ENCODE results near the gene AMH. TPM values are rescaled to one million over a fixed set of nuclear protein-coding genes. Genes with fewer than 3 reads are reported as not detected.

The AMH gene
- total and polyA plus RNA-seq, 9 donors = 1.5 to 13.3 (median 6.8) TPM

DNA sequence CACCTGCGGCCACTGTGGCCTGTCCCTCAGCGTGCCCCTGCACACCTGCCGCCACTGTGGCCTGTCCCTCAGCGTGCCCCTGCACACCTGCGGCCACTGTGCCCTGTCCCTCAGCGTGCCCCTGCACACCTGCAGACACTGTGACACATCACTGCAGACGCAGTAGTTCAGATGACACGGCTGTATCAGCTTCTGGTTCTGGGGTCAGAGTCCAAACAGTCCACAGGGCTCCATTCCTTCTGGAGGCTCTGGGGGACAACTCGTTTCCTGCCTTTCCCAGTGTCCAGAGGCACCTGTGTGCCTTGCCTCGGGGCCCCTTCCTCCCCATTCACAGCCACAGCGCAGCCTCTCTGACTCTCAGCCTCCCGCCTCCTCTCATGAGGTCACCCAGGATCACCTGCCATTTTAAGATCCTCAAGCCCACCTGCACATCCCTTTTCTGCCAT lies 7.0 kb upstream of the AMH start:
- WGBS (ENCODE audit: insufficient coverage) = 74% methylated on average over 10 of the region's 12 CpGs
- Histone ChIP-seq H3K36me3 (ENCODE audit: control insufficient read depth, insufficient read depth, low read length) (peaks cover 64% of the 10 kb centered on the region), H3K27ac (ENCODE audit: low read length) (no peak overlapping the region)

DNA sequence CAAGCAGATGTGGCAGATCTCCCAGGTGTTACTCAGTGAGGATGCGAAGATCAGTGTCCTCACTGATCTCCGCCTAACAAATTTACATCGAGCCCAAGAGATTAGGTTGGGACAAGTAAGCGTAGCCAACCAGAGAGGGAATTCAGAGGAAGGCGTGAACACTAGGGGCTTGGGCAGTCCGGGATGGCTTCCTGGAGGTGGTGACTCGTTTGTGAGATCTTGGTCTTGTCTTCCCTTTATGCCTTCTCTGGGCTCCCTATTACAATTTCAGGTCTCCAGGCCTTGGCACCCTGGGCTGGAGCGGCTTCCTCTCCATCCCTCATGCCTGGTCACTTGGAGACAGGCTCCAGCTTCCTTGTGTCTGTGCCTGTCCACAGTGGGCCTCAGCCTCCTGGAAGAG lies 6.3 kb upstream of the AMH start:
- peaks cover 67% of the 10 kb centered on the region for H3K36me3 ChIP-seq (ENCODE audit: control insufficient read depth, insufficient read depth, low read length)
- H3K27ac ChIP-seq (ENCODE audit: low read length) = no peak overlapping the region
- no peaks in the 10 kb centered on the region for H3K9me3 ChIP-seq (replicated peaks; ENCODE audit: control insufficient read depth, low read depth, low read length)
- no peaks in the 10 kb centered on the region for H3K27me3 ChIP-seq (ENCODE audit: control insufficient read depth, insufficient read depth, low read length)
- 89% methylated on average over 6 of the region's 8 CpGs for WGBS (ENCODE audit: insufficient coverage)
- H3K4me1 ChIP-seq (ENCODE audit: control insufficient read depth, insufficient read depth, low read length) = peaks cover 50% of the 10 kb centered on the region
- no peak for DNase-seq
- H3K4me3 ChIP-seq (ENCODE audit: low read length) = no peak overlapping the region

More for the DNA sequence above, 7.0 kb upstream of the AMH start:
- no peaks in the 10 kb centered on the region for H3K9me3 ChIP-seq (replicated peaks; ENCODE audit: control insufficient read depth, low read depth, low read length)
- no peak overlapping the region for H3K4me3 ChIP-seq (ENCODE audit: low read length)
- no peaks in the 10 kb centered on the region for H3K27me3 ChIP-seq (ENCODE audit: control insufficient read depth, insufficient read depth, low read length)
- H3K4me1 ChIP-seq (ENCODE audit: control insufficient read depth, insufficient read depth, low read length) = peaks cover 56% of the 10 kb centered on the region
- DNase-seq = no peak

DNA sequence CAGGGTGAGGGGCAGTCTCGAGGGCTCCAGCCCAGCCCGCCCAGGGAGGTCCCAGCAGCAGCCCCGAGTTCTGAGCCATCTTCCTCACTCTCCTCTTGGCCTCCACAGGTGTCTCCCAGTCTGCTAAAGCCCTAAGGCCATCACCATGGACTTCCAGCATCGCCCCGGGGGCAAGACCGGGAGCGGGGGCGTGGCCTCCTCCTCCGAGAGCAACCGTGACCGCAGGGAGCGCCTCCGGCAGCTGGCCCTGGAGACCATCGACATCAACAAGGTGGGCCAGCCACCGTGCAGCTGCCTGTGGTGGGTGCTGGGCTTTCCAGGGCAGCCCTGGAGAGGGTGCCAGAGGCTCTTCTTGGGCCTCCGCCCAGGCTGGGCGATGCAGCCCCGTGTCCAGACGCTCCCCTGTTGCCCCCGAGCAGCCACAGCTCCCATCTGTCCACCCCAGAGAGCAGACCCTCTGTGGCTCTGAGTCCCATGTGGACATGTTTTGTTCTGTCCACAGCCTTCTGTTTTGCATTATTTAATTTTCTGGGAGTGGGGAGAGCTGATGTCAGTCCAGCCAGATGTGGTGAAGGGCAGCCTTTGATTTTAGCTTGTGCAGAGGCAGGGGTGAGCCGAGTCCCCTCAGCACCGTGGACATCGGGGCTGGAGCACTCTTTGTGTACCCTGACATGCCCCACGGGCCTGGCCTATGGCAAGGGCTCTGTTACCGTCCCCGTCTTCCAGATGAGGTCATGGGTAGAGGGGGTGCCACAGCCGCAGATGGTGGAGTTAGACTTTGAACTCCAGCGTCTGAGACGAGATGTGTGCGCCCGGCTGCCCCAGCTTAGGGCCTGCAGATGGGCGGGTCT lies 5.6 kb upstream of the AMH start:
- Histone ChIP-seq H3K9me3 (replicated peaks; ENCODE audit: control insufficient read depth, low read depth, low read length) (no peaks in the 10 kb centered on the region), H3K4me3 (ENCODE audit: low read length) (no peak overlapping the region), H3K27me3 (ENCODE audit: control insufficient read depth, insufficient read depth, low read length) (no peaks in the 10 kb centered on the region), H3K4me1 (ENCODE audit: control insufficient read depth, insufficient read depth, low read length) (peaks cover 45% of the 10 kb centered on the region), H3K27ac (ENCODE audit: low read length) (no peak overlapping the region), H3K36me3 (ENCODE audit: control insufficient read depth, insufficient read depth, low read length) (peaks cover 69% of the 10 kb centered on the region)
- WGBS (ENCODE audit: insufficient coverage) = 77% methylated on average over 24 of the region's 32 CpGs
- DNase-seq = no peak

DNA sequence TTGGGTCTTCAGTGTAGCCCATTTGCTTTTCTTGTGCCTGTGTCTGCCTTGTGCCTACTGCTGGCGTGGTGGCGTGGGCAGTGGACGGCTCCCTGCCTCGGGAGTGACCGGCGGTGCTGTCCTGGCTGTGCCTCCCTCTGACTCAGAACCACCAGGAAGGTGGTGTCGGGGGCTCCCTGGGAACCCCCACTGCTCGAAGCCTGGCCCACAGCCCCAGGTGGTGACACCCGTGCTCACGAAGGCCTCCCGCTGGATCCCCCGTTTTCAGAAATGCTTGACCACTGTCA lies 5.1 kb upstream of the AMH start:
- 82% methylated on average over 12 of the region's 12 CpGs for WGBS (ENCODE audit: insufficient coverage)
- peaks cover 39% of the 10 kb centered on the region for H3K4me1 ChIP-seq (ENCODE audit: control insufficient read depth, insufficient read depth, low read length)
- no peak overlapping the region for H3K4me3 ChIP-seq (ENCODE audit: low read length)
- DNase-seq = no peak
- H3K36me3 ChIP-seq (ENCODE audit: control insufficient read depth, insufficient read depth, low read length) = peaks cover 74% of the 10 kb centered on the region
- no peak overlapping the region for H3K27ac ChIP-seq (ENCODE audit: low read length)
- H3K27me3 ChIP-seq (ENCODE audit: control insufficient read depth, insufficient read depth, low read length) = peaks cover 4% of the 10 kb centered on the region
- H3K9me3 ChIP-seq (replicated peaks; ENCODE audit: control insufficient read depth, low read depth, low read length) = no peaks in the 10 kb centered on the region

DNA sequence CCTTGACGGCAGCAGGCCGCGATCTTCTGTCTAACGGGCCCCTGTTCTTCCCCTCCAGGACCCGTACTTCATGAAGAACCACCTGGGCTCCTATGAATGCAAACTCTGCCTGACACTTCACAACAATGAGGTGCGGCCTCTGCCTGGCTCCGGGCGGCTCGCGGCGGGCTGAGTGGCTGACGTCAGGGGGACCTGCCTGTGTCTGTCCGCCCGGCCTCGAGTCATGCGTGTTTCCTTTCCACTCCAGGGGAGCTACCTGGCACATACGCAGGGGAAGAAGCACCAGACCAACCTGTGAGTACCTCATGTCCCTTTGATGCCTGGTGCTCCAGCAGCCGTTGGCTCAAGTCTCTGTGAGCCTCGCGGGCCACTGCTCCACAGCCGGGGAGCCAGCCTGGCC lies 4.6 kb upstream of the AMH start:
- H3K9me3 ChIP-seq (replicated peaks; ENCODE audit: control insufficient read depth, low read depth, low read length) = no peaks in the 10 kb centered on the region
- H3K27ac ChIP-seq (ENCODE audit: low read length) = no peak overlapping the region
- no peak for DNase-seq
- H3K4me3 ChIP-seq (ENCODE audit: low read length) = no peak overlapping the region
- WGBS (ENCODE audit: insufficient coverage) = 93% methylated on average over 21 of the region's 21 CpGs
- peaks cover 76% of the 10 kb centered on the region for H3K36me3 ChIP-seq (ENCODE audit: control insufficient read depth, insufficient read depth, low read length)
- peaks cover 8% of the 10 kb centered on the region for H3K27me3 ChIP-seq (ENCODE audit: control insufficient read depth, insufficient read depth, low read length)
- H3K4me1 ChIP-seq (ENCODE audit: control insufficient read depth, insufficient read depth, low read length) = peaks cover 40% of the 10 kb centered on the region

DNA sequence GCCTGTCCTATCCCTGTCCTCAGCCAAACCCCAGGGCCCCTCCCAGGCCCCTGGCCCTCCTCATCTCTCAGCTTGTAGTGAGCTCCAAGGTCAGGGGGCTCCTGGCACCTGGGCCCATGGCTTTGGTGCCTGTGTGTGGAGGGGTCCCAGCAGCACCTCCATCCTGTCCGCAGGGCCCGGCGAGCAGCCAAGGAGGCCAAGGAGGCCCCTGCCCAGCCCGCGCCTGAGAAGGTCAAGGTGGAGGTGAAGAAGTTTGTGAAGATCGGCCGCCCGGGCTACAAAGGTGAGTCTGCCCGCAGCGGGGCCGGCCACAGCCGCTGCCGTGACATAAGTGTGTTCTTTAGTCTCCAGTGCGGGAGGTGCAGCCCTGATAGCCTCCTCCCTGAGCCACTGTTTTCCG lies 3.9 kb upstream of the AMH start:
- H3K27ac ChIP-seq (ENCODE audit: low read length) = no peak overlapping the region
- no peak overlapping the region for H3K4me3 ChIP-seq (ENCODE audit: low read length)
- no peaks in the 10 kb centered on the region for H3K9me3 ChIP-seq (replicated peaks; ENCODE audit: control insufficient read depth, low read depth, low read length)
- H3K36me3 ChIP-seq (ENCODE audit: control insufficient read depth, insufficient read depth, low read length) = peaks cover 76% of the 10 kb centered on the region
- WGBS (ENCODE audit: insufficient coverage) = 96% methylated on average over 15 of the region's 15 CpGs
- H3K27me3 ChIP-seq (ENCODE audit: control insufficient read depth, insufficient read depth, low read length) = peaks cover 16% of the 10 kb centered on the region
- DNase-seq = no peak
- H3K4me1 ChIP-seq (ENCODE audit: control insufficient read depth, insufficient read depth, low read length) = peaks cover 42% of the 10 kb centered on the region

DNA sequence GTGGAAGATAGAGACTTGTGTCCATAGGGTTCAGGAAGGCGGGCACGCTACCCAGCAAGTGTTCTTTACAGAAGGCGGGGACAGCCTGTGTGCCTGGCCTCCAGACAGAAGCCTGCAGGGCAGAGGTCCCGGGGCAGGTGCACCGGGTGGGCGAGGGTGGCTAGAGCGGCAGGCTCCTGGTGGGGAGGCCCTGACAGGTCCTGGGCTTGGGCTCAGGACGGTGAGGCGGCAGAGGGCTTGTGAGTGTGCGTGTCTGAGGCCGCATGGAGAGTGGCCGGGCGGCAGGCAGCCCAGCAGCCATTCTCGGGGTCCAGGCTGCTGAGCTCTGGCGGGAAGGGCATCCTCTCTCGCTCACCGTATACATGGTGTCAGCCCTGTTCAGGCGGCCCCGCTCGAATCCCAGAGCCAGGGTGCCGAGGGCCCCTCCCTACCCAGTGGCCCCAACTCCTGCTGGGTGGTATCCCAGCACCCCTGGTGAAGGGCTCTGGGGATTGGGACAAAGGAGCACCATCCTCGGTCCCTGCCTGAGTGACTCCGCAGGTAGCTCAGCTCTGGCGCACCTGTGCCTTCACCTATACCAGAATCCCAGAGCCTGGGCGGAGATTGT lies 3.0 kb upstream of the AMH start:
- WGBS (ENCODE audit: insufficient coverage) = 90% methylated on average over 23 of the region's 25 CpGs
- H3K4me3 ChIP-seq (ENCODE audit: low read length) = no peak overlapping the region
- no peak overlapping the region for H3K27ac ChIP-seq (ENCODE audit: low read length)
- H3K36me3 ChIP-seq (ENCODE audit: control insufficient read depth, insufficient read depth, low read length) = peaks cover 72% of the 10 kb centered on the region
- H3K9me3 ChIP-seq (replicated peaks; ENCODE audit: control insufficient read depth, low read depth, low read length) = no peaks in the 10 kb centered on the region
- peaks cover 37% of the 10 kb centered on the region for H3K4me1 ChIP-seq (ENCODE audit: control insufficient read depth, insufficient read depth, low read length)
- DNase-seq = no peak
- H3K27me3 ChIP-seq (ENCODE audit: control insufficient read depth, insufficient read depth, low read length) = peaks cover 21% of the 10 kb centered on the region

DNA sequence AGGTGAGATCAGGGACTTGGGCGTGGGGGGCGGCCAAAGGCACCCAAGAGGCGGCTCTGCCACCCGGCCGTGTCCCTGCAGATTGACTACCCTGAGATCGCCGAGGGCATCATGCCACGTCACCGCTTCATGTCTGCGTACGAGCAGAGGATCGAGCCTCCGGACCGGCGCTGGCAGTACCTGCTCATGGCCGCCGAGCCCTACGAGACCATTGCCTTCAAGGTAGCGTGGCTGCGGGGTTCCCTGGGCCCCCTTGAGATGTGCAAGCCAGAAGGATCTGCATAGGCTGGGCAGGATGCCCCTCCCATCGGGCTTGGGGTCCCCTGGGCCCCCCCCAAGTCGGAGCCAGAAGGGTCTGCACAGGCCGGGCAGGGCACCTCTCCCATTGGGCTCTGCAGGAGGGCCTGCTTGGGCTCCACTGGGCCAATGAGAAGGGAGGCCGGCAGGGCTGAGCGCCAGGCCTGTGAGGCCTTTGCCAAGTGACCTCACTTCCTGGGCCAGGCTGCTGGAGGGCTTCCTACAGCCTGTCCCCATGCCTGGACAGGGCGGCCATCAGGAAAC lies 2.2 kb upstream of the AMH start:
- H3K4me1 ChIP-seq (ENCODE audit: control insufficient read depth, insufficient read depth, low read length) = peaks cover 30% of the 10 kb centered on the region
- WGBS (ENCODE audit: insufficient coverage) = 77% methylated on average over 26 of the region's 26 CpGs
- DNase-seq = no peak

DNA sequence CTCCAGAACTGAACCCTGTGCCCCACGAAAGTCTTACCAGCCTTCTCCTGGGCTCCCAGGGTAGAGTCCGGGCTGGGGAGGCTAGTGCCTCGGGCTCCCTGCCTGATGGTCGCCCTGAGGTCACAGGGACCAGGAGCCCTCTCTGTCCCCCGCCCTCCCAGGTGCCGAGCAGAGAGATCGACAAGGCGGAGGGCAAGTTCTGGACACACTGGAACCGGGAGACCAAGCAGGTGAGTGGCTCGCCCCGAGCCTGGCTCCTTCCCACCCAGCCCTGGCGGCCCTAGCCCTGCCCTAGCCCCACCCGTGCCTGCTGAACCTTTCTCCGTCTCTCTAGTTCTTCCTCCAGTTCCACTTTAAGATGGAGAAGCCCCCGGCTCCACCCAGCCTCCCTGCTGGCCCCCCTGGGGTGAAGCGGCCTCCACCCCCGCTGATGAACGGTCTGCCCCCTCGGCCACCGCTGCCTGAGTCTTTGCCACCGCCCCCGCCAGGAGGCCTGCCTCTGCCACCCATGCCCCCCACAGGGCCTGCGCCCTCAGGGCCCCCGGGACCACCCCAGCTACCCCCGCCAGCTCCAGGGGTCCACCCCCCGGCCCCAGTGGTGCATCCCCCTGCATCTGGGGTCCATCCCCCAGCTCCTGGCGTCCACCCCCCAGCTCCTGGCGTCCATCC lies 1.6 kb upstream of the AMH start:
- 80% methylated on average over 22 of the region's 28 CpGs for WGBS (ENCODE audit: insufficient coverage)
- no peak overlapping the region for H3K4me3 ChIP-seq (ENCODE audit: low read length)
- H3K27me3 ChIP-seq (ENCODE audit: control insufficient read depth, insufficient read depth, low read length) = peaks cover 32% of the 10 kb centered on the region
- H3K27ac ChIP-seq (ENCODE audit: low read length) = no peak overlapping the region
- no peak for DNase-seq
- peaks cover 30% of the 10 kb centered on the region for H3K4me1 ChIP-seq (ENCODE audit: control insufficient read depth, insufficient read depth, low read length)
- H3K36me3 ChIP-seq (ENCODE audit: control insufficient read depth, insufficient read depth, low read length) = peaks cover 75% of the 10 kb centered on the region
- H3K9me3 ChIP-seq (replicated peaks; ENCODE audit: control insufficient read depth, low read depth, low read length) = no peaks in the 10 kb centered on the region

More for the DNA sequence above, 2.2 kb upstream of the AMH start:
- no peak overlapping the region for H3K27ac ChIP-seq (ENCODE audit: low read length)
- peaks cover 72% of the 10 kb centered on the region for H3K36me3 ChIP-seq (ENCODE audit: control insufficient read depth, insufficient read depth, low read length)
- H3K9me3 ChIP-seq (replicated peaks; ENCODE audit: control insufficient read depth, low read depth, low read length) = no peaks in the 10 kb centered on the region
- H3K27me3 ChIP-seq (ENCODE audit: control insufficient read depth, insufficient read depth, low read length) = peaks cover 25% of the 10 kb centered on the region
- no peak overlapping the region for H3K4me3 ChIP-seq (ENCODE audit: low read length)
